Measurements from ENCODE around the gene ZNF555. TPM values are rescaled to one million over a fixed set of nuclear protein-coding genes. Genes with fewer than 3 reads are reported as not detected.

ZNF555 gene
- total and polyA plus RNA-seq, 5 donors: 3.4 to 15.7 (median 8.8) TPM

GRCh38 chr19:2799273-2800020, 41.8 kb upstream of the ZNF555 start:
- peak overlapping the region; percentile 25 for H3K27ac ChIP-seq (ENCODE audit: low read length)
- WGBS: 95% methylated on average over 41 of the region's 41 CpGs

DNA sequence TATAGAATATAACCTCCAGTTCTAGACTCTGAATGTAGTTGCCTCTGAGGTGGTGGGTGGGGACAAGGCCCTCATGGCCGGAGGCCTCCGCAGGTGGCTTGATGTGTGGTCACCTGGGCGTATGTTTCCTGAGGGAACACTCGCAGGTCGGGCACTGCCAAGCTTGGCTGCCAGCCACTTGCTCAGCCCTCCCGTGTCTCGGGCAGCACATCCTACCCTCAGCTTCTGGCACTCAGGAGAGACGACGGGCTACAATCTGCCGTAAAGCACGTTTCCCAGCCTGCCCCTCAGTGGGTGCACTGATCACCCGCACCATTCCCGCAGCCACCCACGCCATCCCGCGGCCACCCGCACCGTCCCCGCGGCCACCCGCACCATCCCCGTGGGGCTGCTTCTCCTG, 40.8 kb upstream of the ZNF555 start:
- ATAC-seq (no peak), DNase-seq (peak in 2 of 3 donors; percentile 65 to 68)
- Histone ChIP-seq H3K27ac (ENCODE audit: low read length) (no peak overlapping the region), H3K27me3 (ENCODE audit: control insufficient read depth, insufficient read depth) (no peaks in the 10 kb centered on the region), H3K4me1 (ENCODE audit: control insufficient read depth, insufficient read depth, low read length) (no peaks in the 10 kb centered on the region), H3K9me3 (ENCODE audit: control insufficient read depth, low read length) (no peaks in the 10 kb centered on the region), H3K4me3 (ENCODE audit: low read length) (no peak overlapping the region)
- 86% methylated on average over 22 of the region's 22 CpGs for WGBS
- intact Hi-C loops (cut with DNase I): no loop called here

More at GRCh38 chr19:2799273-2800020, 41.8 kb upstream of the ZNF555 start:
- DNase-seq (no peak), ATAC-seq (no peak)
- Histone ChIP-seq H3K4me1 (ENCODE audit: control insufficient read depth, insufficient read depth, low read length) (no peaks in the 10 kb centered on the region), H3K4me3 (ENCODE audit: low read length) (no peak overlapping the region), H3K27me3 (ENCODE audit: control insufficient read depth, insufficient read depth) (no peaks in the 10 kb centered on the region), H3K9me3 (ENCODE audit: control insufficient read depth, low read length) (no peaks in the 10 kb centered on the region)
- intact Hi-C loops (cut with DNase I): no loop called here

GRCh38 chr19:2802826-2803225, 38.4 kb upstream of the ZNF555 start:
- H3K27me3 ChIP-seq (ENCODE audit: control insufficient read depth, insufficient read depth): no peaks in the 10 kb centered on the region
- ATAC-seq: no peak
- WGBS: 96% methylated on average over 17 of the region's 17 CpGs

GRCh38 chr19:2803486-2804155, 37.7 kb upstream of the ZNF555 start:
- WGBS: 91% methylated on average over 29 of the region's 29 CpGs
- intact Hi-C loops (cut with DNase I): no loop called here
- H3K27me3 ChIP-seq (ENCODE audit: control insufficient read depth, insufficient read depth): no peaks in the 10 kb centered on the region
- no peak overlapping the region for H3K27ac ChIP-seq (ENCODE audit: low read length)
- no peak overlapping the region for H3K4me3 ChIP-seq (ENCODE audit: low read length)
- no peak for ATAC-seq
- no peaks in the 10 kb centered on the region for H3K9me3 ChIP-seq (ENCODE audit: control insufficient read depth, low read length)
- H3K4me1 ChIP-seq (ENCODE audit: control insufficient read depth, insufficient read depth, low read length): no peaks in the 10 kb centered on the region
- DNase-seq: peak in 1 of 3 donors; percentile 25

More at GRCh38 chr19:2802826-2803225, 38.4 kb upstream of the ZNF555 start:
- no peaks in the 10 kb centered on the region for H3K4me1 ChIP-seq (ENCODE audit: control insufficient read depth, insufficient read depth, low read length)
- no peak overlapping the region for H3K4me3 ChIP-seq (ENCODE audit: low read length)
- no peaks in the 10 kb centered on the region for H3K9me3 ChIP-seq (ENCODE audit: control insufficient read depth, low read length)
- peak in 1 of 3 donors; percentile 10 for DNase-seq
- H3K27ac ChIP-seq (ENCODE audit: low read length): no peak overlapping the region
- intact Hi-C loops (cut with DNase I): no loop called here

DNA sequence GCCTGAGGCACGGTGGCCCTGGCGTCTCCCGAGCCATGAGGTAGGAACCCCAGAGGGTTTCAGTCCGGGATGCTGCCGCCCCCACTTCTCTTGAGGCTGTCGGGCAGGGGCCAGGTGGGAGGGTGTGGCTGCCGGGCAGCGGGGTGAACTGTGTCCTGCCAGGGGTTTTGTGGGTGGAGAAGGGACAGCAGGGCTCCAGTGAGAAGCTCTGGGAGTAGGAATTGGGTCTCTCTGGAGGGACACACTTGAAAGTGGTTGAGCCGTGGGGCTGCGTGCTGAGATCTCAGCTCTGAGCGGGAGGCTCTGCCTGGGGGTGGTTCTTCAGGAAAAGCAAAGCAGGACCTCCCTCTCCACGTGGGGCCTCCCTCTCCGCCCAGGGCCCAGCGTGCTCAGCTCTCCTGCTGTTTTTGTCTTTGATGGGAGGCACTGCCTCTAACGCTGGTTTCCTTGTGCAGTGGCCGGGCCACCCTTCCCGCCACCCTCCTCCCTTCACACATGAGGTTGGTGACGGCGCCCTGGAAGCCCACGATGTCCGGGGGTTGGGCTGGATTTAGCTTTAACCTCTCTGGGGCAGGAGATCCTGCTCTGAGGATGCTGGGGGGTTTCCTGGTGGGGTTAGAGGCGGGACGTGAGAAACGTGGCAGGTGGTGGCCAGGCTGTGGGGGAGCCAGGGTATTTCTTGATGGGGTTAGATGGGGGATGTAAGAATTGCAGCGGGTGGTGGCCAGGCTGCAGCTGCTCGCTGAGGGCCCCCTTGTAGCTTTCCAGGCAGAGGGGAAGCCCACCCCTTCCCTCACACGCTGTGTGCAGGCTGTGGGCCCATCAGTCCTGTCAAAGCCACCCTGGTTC, 36.9 kb upstream of the ZNF555 start:
- Histone ChIP-seq H3K4me1 (ENCODE audit: control insufficient read depth, insufficient read depth, low read length) (no peaks in the 10 kb centered on the region), H3K27ac (ENCODE audit: low read length) (no peak overlapping the region), H3K4me3 (ENCODE audit: low read length) (no peak overlapping the region), H3K9me3 (ENCODE audit: control insufficient read depth, low read length) (no peaks in the 10 kb centered on the region), H3K27me3 (ENCODE audit: control insufficient read depth, insufficient read depth) (no peaks in the 10 kb centered on the region)
- 88% methylated on average over 27 of the region's 27 CpGs for WGBS
- ATAC-seq (no peak), DNase-seq (peak in 1 of 3 donors; percentile 30)
- intact Hi-C loops (cut with DNase I): no loop called here

GRCh38 chr19:2805261-2805900, 35.9 kb upstream of the ZNF555 start:
- DNase-seq: peak in 2 of 3 donors; percentile 16 to 33
- 95% methylated on average over 27 of the region's 28 CpGs for WGBS

GRCh38 chr19:2805991-2806649, 35.2 kb upstream of the ZNF555 start:
- ATAC-seq: no peak
- 95% methylated on average over 23 of the region's 23 CpGs for WGBS
- H3K27me3 ChIP-seq (ENCODE audit: control insufficient read depth, insufficient read depth): no peaks in the 10 kb centered on the region
- intact Hi-C loops (cut with DNase I): no loop called here
- H3K27ac ChIP-seq (ENCODE audit: low read length): no peak overlapping the region
- no peaks in the 10 kb centered on the region for H3K4me1 ChIP-seq (ENCODE audit: control insufficient read depth, insufficient read depth, low read length)
- no peaks in the 10 kb centered on the region for H3K9me3 ChIP-seq (ENCODE audit: control insufficient read depth, low read length)
- no peak overlapping the region for H3K4me3 ChIP-seq (ENCODE audit: low read length)
- peak in 2 of 3 donors; percentile 24 to 49 for DNase-seq

More at GRCh38 chr19:2805261-2805900, 35.9 kb upstream of the ZNF555 start:
- Histone ChIP-seq H3K4me1 (ENCODE audit: control insufficient read depth, insufficient read depth, low read length) (no peaks in the 10 kb centered on the region), H3K4me3 (ENCODE audit: low read length) (no peak overlapping the region), H3K9me3 (ENCODE audit: control insufficient read depth, low read length) (no peaks in the 10 kb centered on the region), H3K27me3 (ENCODE audit: control insufficient read depth, insufficient read depth) (no peaks in the 10 kb centered on the region), H3K27ac (ENCODE audit: low read length) (no peak overlapping the region)
- intact Hi-C loops (cut with DNase I): no loop called here
- ATAC-seq: no peak

- WGBS: 95% methylated on average over 34 of the region's 34 CpGs
- intact Hi-C loops (cut with DNase I): no loop called here
- ATAC-seq (no peak), DNase-seq (peak in 1 of 3 donors; percentile 51)
- H3K4me3 ChIP-seq (ENCODE audit: low read length): no peak overlapping the region
- no peaks in the 10 kb centered on the region for H3K27me3 ChIP-seq (ENCODE audit: control insufficient read depth, insufficient read depth)
- H3K27ac ChIP-seq (ENCODE audit: low read length): no peak overlapping the region
- no peaks in the 10 kb centered on the region for H3K4me1 ChIP-seq (ENCODE audit: control insufficient read depth, insufficient read depth, low read length)
- no peaks in the 10 kb centered on the region for H3K9me3 ChIP-seq (ENCODE audit: control insufficient read depth, low read length)
Observed at GRCh38 chr19:2806736-2807378, 34.4 kb upstream of the ZNF555 start.

- WGBS: 96% methylated on average over 56 of the region's 56 CpGs
- ATAC-seq: no peak
- peak in 2 of 3 donors; percentile 46 to 65 for DNase-seq
- intact Hi-C loops (cut with DNase I): no loop called here
- Histone ChIP-seq H3K27ac (ENCODE audit: low read length) (no peak overlapping the region), H3K9me3 (ENCODE audit: control insufficient read depth, low read length) (no peaks in the 10 kb centered on the region), H3K4me3 (ENCODE audit: low read length) (no peak overlapping the region), H3K4me1 (ENCODE audit: control insufficient read depth, insufficient read depth, low read length) (no peaks in the 10 kb centered on the region), H3K27me3 (ENCODE audit: control insufficient read depth, insufficient read depth) (no peaks in the 10 kb centered on the region)
Observed at GRCh38 chr19:2807379-2808128, 33.7 kb upstream of the ZNF555 start.
